ENCODE results near the gene ITFG2. TPM values are rescaled to one million over a fixed set of nuclear protein-coding genes. Genes with fewer than 3 reads are reported as not detected.

ITFG2 gene
- polyA plus RNA-seq, 1 donor (not counting 4 experiments of a cell fraction or from before 2014, with no cell fraction given): 13.0 TPM

- no peaks in the 10 kb centered on the region for H3K9me1 ChIP-seq (ENCODE audit: control insufficient read depth, extremely low read depth, insufficient read depth, low read length)
- H2AFZ ChIP-seq (ENCODE audit: control insufficient read depth, low read length): peak overlapping the region; percentile 97
- TF ChIP-seq EZH2 (IDR thresholded peaks at IDR 0.05; ENCODE audit: low read length): no peak
- peak; percentile 62 to 70 (median 66) for TF ChIP-seq CTCF (optimal IDR thresholded peaks at IDR 0.05 in 1 of 3, IDR thresholded peaks at IDR 0.05 in 1 of 3, conservative IDR thresholded peaks at IDR 0.05 in 1 of 3; ENCODE audit: extremely low read depth in 1 of 3, insufficient read depth in 2 of 3, low read length in 3 of 3)
- H3K27ac ChIP-seq (ENCODE audit: control insufficient read depth, insufficient read depth, low read length): peak overlapping the region; percentile 89
- H4K20me1 ChIP-seq (ENCODE audit: control insufficient read depth, extremely low read depth, insufficient read depth, low read length): no peaks in the 10 kb centered on the region
- H3K36me3 ChIP-seq (ENCODE audit: control insufficient read depth in 2 of 2, extremely low read depth in 1 of 2, insufficient read depth in 2 of 2, low read length in 2 of 2): peaks cover 7 to 13% of the 10 kb centered on the region in 2 experiments
- H3K4me1 ChIP-seq (ENCODE audit: control insufficient read depth, extremely low read depth, insufficient read depth, low read length): peaks cover 5% of the 10 kb centered on the region
- H3K9me3 ChIP-seq (ENCODE audit: control insufficient read depth, low read depth, low read length): no peaks in the 10 kb centered on the region
- dilution Hi-C loops (cut with MboI; ENCODE audit: extremely low pct_ligation_motif_present, low sequenced_read_pairs): no loop called here
- DNase-seq (ENCODE audit: low read depth, low spot score): no peak
- peaks cover 20% of the 10 kb centered on the region for H3K79me2 ChIP-seq (ENCODE audit: control insufficient read depth, insufficient read depth, low read length)
- no peaks in the 10 kb centered on the region for H3K27me3 ChIP-seq (ENCODE audit: control insufficient read depth, extremely low read depth, insufficient read depth, low read length)
- peak overlapping the region; percentile 80 to 85 (median 80) for H3K4me3 ChIP-seq (ENCODE audit: control insufficient read depth in 2 of 3, extremely low read depth in 1 of 3, insufficient read depth in 2 of 3, low read depth in 1 of 3, low read length in 3 of 3)
- peak overlapping the region; percentile 96 for H3K4me2 ChIP-seq (ENCODE audit: control insufficient read depth, extremely low read depth, insufficient read depth, low read depth, low read length)
- no peak for FAIRE-seq
- peak overlapping the region; percentile 89 for H3K9ac ChIP-seq (ENCODE audit: control insufficient read depth, extremely low read depth, insufficient read depth, low read length)
These were observed 1.0 kb downstream of the ITFG2 start for GRCh38 chr12:2813214-2814185.

GRCh38 chr12:2819810-2820209 lies 7.3 kb downstream of the ITFG2 start:
- H3K27me3 ChIP-seq (ENCODE audit: control insufficient read depth, extremely low read depth, insufficient read depth, low read length): no peaks in the 10 kb centered on the region
- no peaks in the 10 kb centered on the region for H3K4me1 ChIP-seq (ENCODE audit: control insufficient read depth, extremely low read depth, insufficient read depth, low read length)
- H2AFZ ChIP-seq (ENCODE audit: control insufficient read depth, low read length): no peak overlapping the region
- H3K4me2 ChIP-seq (ENCODE audit: control insufficient read depth, extremely low read depth, insufficient read depth, low read depth, low read length): no peak overlapping the region
- no peak for FAIRE-seq
- no peaks in the 10 kb centered on the region for H4K20me1 ChIP-seq (ENCODE audit: control insufficient read depth, extremely low read depth, insufficient read depth, low read length)
- TF ChIP-seq EZH2 (IDR thresholded peaks at IDR 0.05; ENCODE audit: low read length): no peak
- no peak for TF ChIP-seq CTCF (optimal IDR thresholded peaks at IDR 0.05 in 1 of 3, IDR thresholded peaks at IDR 0.05 in 1 of 3, conservative IDR thresholded peaks at IDR 0.05 in 1 of 3; ENCODE audit: extremely low read depth in 1 of 3, insufficient read depth in 2 of 3, low read length in 3 of 3)
- peaks cover 5% of the 10 kb centered on the region for H3K79me2 ChIP-seq (ENCODE audit: control insufficient read depth, insufficient read depth, low read length)
- H3K9ac ChIP-seq (ENCODE audit: control insufficient read depth, extremely low read depth, insufficient read depth, low read length): no peak overlapping the region
- H3K9me1 ChIP-seq (ENCODE audit: control insufficient read depth, extremely low read depth, insufficient read depth, low read length): no peaks in the 10 kb centered on the region
- no peak for DNase-seq (ENCODE audit: low read depth, low spot score)
- H3K9me3 ChIP-seq (ENCODE audit: control insufficient read depth, low read depth, low read length): no peaks in the 10 kb centered on the region
- H3K27ac ChIP-seq (ENCODE audit: control insufficient read depth, insufficient read depth, low read length): no peak overlapping the region
- peaks cover 34 to 36% of the 10 kb centered on the region in 2 experiments for H3K36me3 ChIP-seq (ENCODE audit: control insufficient read depth in 2 of 2, extremely low read depth in 1 of 2, insufficient read depth in 2 of 2, low read length in 2 of 2)
- no peak overlapping the region for H3K4me3 ChIP-seq (ENCODE audit: control insufficient read depth in 2 of 3, extremely low read depth in 1 of 3, insufficient read depth in 2 of 3, low read depth in 1 of 3, low read length in 3 of 3)
- dilution Hi-C loops (cut with MboI; ENCODE audit: extremely low pct_ligation_motif_present, low sequenced_read_pairs): no loop called here
